GM21367 (cell line): ENCODE results near the gene SLC25A40.

Experiments
- ATAC-seq: cut with Tn5 transposase; IDR thresholded peaks from one replicate; pipeline ENCODE4 v1.9.1; 2021; ENCODE audit not compliant: unreplicated experiment

SLC25A40 gene

GRCh38 chr7:87785368-87785995 is 90.7 kb downstream of the SLC25A40 start:
- no peak for ATAC-seq

- ATAC-seq: no peak
These were observed 91.7 kb downstream of the SLC25A40 start for GRCh38 chr7:87784424-87784823.
